Upper lobe of left lung (tissue), 6 donors: ENCODE data around the gene GNAI1. TPM values are rescaled to one million over a fixed set of nuclear protein-coding genes. Genes with fewer than 3 reads are reported as not detected.

Experiments used
- ATAC-seq, 2 donors: fragments of 200-7000 bp; cut with Tn5 transposase; one replicate each; pipeline ENCODE4 v1.9.1; 2022; ENCODE audit warnings: mild to moderate bottlenecking in 2 of 2, moderate library complexity in 2 of 2; ENCODE audit not compliant: low FRiP score in 2 of 2
- DNase-seq, 2 donors: peaks; one replicate each; pipeline ENCODE4 v3.0.0-alpha.2; 2019 to 2020
- H3K27ac ChIP-seq, 4 donors: fragments of 200-600 bp; sonication (generic); one replicate each; pipeline ENCODE4 v1.5.1; 2016 to 2019
- H3K27me3 ChIP-seq, 4 donors: fragments of 200-600 bp; sonication (generic); one replicate each; pipeline ENCODE4 v1.5.1; 2017 to 2019
- H3K36me3 ChIP-seq, 4 donors: fragments of 200-600 bp; sonication (generic); one replicate each; pipeline ENCODE4 v1.5.1; 2016 to 2019
- H3K4me1 ChIP-seq, 4 donors: fragments of 200-600 bp; sonication (generic); one replicate each; pipeline ENCODE4 v1.5.1; 2018 to 2019
- H3K4me3 ChIP-seq, 4 donors: fragments of 200-600 bp; sonication (generic); one replicate each; pipeline ENCODE4 v1.5.1; 2017 to 2019; ENCODE audit warnings: mild to moderate bottlenecking in 2 of 4, moderate library complexity in 1 of 4
- H3K9me3 ChIP-seq, 4 donors: fragments of 200-600 bp; sonication (generic); one replicate each; pipeline ENCODE4 v1.5.1; 2018 to 2019
- CTCF ChIP-seq, 6 experiments: fragments of 450-650 bp in 4 of 6; fragments of 200-600 bp in 2 of 6; sonication (generic) in 2 of 6; IDR thresholded peaks; one replicate each; pipeline ENCODE4 v1.5.1; 2016 to 2019; ENCODE audit warnings: antibody characterized with exemption in 6 of 6
- EP300 ChIP-seq, 4 donors: sonication (generic); formaldehyde crosslinking; IDR thresholded peaks; one replicate each; pipeline ENCODE4 v1.5.1; 2017; ENCODE audit warnings: antibody characterized with exemption in 4 of 4, control low read depth in 2 of 4
- POLR2A ChIP-seq, 4 donors: fragments of 450-650 bp; IDR thresholded peaks; one replicate each; pipeline ENCODE4 v1.5.1; 2016 to 2017; ENCODE audit warnings: antibody characterized with exemption in 4 of 4, mild to moderate bottlenecking in 2 of 4
- POLR2AphosphoS5 ChIP-seq, 2 donors: sonication (generic); formaldehyde crosslinking; IDR thresholded peaks; one replicate each; pipeline ENCODE4 v1.5.1; 2017; ENCODE audit warnings: antibody characterized with exemption in 2 of 2
- WGBS, 2 donors: methylation state at CpG; one replicate each; pipeline ENCODE4 v1.1.5; 2017 to 2018; 5-methylcytosine and 5-hydroxymethylcytosine counted together
- total RNA-seq, 6 donors: library from RNA; depleted of rRNA in 4 of 6; stranded (reverse); fragments of >200 nt in 4 of 6; gene quantifications; one replicate each; pipeline versions ENCODE4 v1.1.0 to v1.2.1, GENCODE V29; 2016 to 2021
- donor health status: DM: no; HTN: no; CAD: no; lungs with moderate emphysema.
- donor health status: DM: no; HTN: yes; CAD: no; lungs with severe emphysema.

Gene GNAI1
- total RNA-seq, 6 donors from 2014 or later, result 16.7 to 26.6 (median 21.5) TPM

GRCh38 chr7:80161466-80161865 is 26.8 kb downstream of the GNAI1 start:
- no peaks in the 10 kb centered on the region for H3K4me1 ChIP-seq
- no peaks in the 10 kb centered on the region for H3K27me3 ChIP-seq
- H3K4me3 ChIP-seq, result no peak overlapping the region
- DNase-seq, result no peak
- TF ChIP-seq EP300 (IDR thresholded peaks at IDR 0.05) (no peak), POLR2AphosphoS5 (IDR thresholded peaks at IDR 0.05) (no peak), CTCF (IDR thresholded peaks at IDR 0.05) (no peak), POLR2A (IDR thresholded peaks at IDR 0.05) (no peak)
- no peak for ATAC-seq
- H3K27ac ChIP-seq, result no peak overlapping the region
- WGBS, 2 donors, result 61 to 72% methylated on average over 1 of the region's 1 CpG
- H3K36me3 ChIP-seq, result no peaks in the 10 kb centered on the region
- no peaks in the 10 kb centered on the region for H3K9me3 ChIP-seq

GRCh38 chr7:80165177-80165576 is 30.5 kb downstream of the GNAI1 start:
- Histone ChIP-seq H3K4me3 (no peak overlapping the region), H3K36me3 (no peaks in the 10 kb centered on the region), H3K9me3 (peaks cover 0 to under 1% (median 0%) of the 10 kb centered on the region in 4 donors), H3K27ac (no peak overlapping the region), H3K27me3 (no peaks in the 10 kb centered on the region), H3K4me1 (no peaks in the 10 kb centered on the region)
- no peak for DNase-seq
- ATAC-seq, result no peak
- no peak for TF ChIP-seq POLR2A (IDR thresholded peaks at IDR 0.05)
- TF ChIP-seq EP300 (IDR thresholded peaks at IDR 0.05), result no peak
- no peak for TF ChIP-seq CTCF (IDR thresholded peaks at IDR 0.05)
- no peak for TF ChIP-seq POLR2AphosphoS5 (IDR thresholded peaks at IDR 0.05)

DNA sequence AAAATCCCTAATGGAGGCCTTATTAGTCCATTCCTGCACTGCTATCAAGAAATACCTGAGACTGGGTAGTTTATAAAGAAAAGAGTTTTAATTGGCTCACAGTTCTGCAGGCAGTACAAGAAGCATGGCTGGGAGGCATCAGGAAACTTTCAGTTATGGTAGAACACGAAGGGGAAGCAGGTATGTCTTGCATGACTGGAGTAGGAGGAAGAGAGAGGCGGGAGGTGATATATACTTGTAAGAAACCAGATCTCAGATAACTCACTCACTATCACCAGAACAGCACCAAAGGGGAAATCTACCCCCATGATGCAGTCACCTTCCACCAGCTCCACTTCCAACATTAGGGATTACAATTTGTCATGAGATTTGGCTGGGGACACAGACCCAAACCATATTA is 35.8 kb downstream of the GNAI1 start:
- no peaks in the 10 kb centered on the region for H3K4me1 ChIP-seq
- no peaks in the 10 kb centered on the region for H3K36me3 ChIP-seq
- H3K27ac ChIP-seq, result no peak overlapping the region
- DNase-seq (no peak), ATAC-seq (no peak)
- TF ChIP-seq CTCF (IDR thresholded peaks at IDR 0.05) (no peak), POLR2A (IDR thresholded peaks at IDR 0.05) (no peak), EP300 (IDR thresholded peaks at IDR 0.05) (no peak), POLR2AphosphoS5 (IDR thresholded peaks at IDR 0.05) (no peak)
- WGBS, 2 donors, result 87 to 96% methylated on average over 2 of the region's 2 CpGs
- H3K27me3 ChIP-seq, result no peaks in the 10 kb centered on the region
- H3K9me3 ChIP-seq, result peaks cover 0 to 16% (median 7%) of the 10 kb centered on the region in 4 donors
- H3K4me3 ChIP-seq, result no peak overlapping the region

DNA sequence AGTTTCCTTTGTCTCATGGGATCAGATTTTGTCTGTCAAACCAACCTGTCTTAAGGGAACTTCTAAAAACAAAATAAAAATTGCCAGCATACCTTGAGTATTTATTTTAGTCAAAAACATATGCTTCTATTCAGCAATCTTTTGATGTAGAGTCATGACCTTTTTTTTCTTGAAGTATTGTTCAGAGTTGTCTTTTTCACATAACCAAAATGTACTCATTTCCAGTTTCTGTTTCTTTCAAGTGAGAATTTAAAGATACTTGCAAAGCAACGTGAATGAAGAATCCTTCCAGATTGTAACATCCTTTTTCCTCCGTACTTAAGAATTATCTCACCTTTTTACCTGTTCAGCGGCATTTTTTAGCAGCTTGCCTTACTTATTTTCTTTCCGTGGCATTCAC is 37.8 kb downstream of the GNAI1 start:
- Histone ChIP-seq H3K27me3 (no peaks in the 10 kb centered on the region), H3K4me1 (no peaks in the 10 kb centered on the region), H3K27ac (no peak overlapping the region), H3K36me3 (no peaks in the 10 kb centered on the region), H3K9me3 (peaks cover 0 to 16% (median 7%) of the 10 kb centered on the region in 4 donors), H3K4me3 (no peak overlapping the region)
- DNase-seq, result no peak
- no peak for TF ChIP-seq POLR2A (IDR thresholded peaks at IDR 0.05)
- TF ChIP-seq CTCF (IDR thresholded peaks at IDR 0.05), result no peak
- no peak for TF ChIP-seq EP300 (IDR thresholded peaks at IDR 0.05)
- no peak for TF ChIP-seq POLR2AphosphoS5 (IDR thresholded peaks at IDR 0.05)
- 70 to 86% methylated on average over 4 of the region's 4 CpGs for WGBS, 2 donors
- no peak for ATAC-seq

DNA sequence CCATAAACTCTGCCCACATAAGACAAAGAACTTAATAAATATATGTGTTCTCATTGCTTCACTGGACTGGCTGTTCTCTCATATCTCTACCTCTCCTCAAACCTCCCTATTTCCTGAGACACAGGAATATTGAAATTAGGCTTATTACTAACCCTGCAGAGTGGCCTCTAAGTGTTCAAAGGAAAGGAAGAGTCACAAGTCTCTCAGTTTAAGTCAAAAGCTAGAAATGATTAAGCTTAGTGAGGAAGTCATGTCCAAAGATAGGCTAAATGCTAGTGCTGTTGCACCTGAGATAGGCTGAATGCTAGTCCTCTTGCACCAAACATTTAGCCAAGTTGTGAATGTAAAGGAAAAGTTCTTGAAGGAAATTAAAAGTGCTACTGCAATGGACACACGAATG is 41.1 kb downstream of the GNAI1 start:
- Histone ChIP-seq H3K9me3 (peaks cover 0 to 10% (median 6%) of the 10 kb centered on the region in 4 donors), H3K27ac (no peak overlapping the region), H3K36me3 (no peaks in the 10 kb centered on the region), H3K4me3 (no peak overlapping the region), H3K27me3 (no peaks in the 10 kb centered on the region), H3K4me1 (no peaks in the 10 kb centered on the region)
- WGBS, 2 donors, result 74 to 83% methylated on average over 1 of the region's 1 CpG
- TF ChIP-seq POLR2AphosphoS5 (IDR thresholded peaks at IDR 0.05) (no peak), EP300 (IDR thresholded peaks at IDR 0.05) (no peak), POLR2A (IDR thresholded peaks at IDR 0.05) (no peak)
- no peak for ATAC-seq
- DNase-seq, result no peak
